ENCODE data around the gene HBEGF. TPM values are rescaled to one million over a fixed set of nuclear protein-coding genes. Genes with fewer than 3 reads are reported as not detected.

HBEGF gene
- total RNA-seq, 1 donor from 2014 or later = 44.3 TPM

DNA sequence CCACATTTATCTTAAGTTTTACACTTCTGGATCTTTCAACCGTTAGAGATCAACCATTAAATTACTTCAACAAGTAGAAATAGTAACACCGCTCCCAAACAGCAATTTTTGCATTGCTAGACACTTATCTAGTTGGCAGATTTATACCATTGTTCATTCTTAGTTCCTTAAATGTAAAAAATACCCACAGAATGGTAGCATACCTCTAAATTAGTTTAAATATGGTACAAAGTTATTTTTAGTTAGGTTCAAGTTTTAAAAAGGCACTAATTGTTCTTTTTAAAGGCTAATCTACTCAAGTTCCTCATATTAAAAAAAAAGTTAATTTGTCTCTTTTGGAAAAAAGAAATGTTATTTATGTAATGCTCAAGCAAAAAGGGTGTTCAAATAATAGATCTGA is 51.6 kb downstream of the HBEGF start:
- H3K27ac ChIP-seq = peak overlapping the region; percentile 8
- H3K4me3 ChIP-seq = no peak overlapping the region
- intact Hi-C loops (cut with DNase I) = no loop called here
- H3K36me3 ChIP-seq = peaks cover 5% of the 10 kb centered on the region
- H3K4me1 ChIP-seq = peaks cover 55% of the 10 kb centered on the region
- DNase-seq (no peak), ATAC-seq (no peak)
- no peaks in the 10 kb centered on the region for H3K27me3 ChIP-seq
- TF ChIP-seq, protein P1, sequence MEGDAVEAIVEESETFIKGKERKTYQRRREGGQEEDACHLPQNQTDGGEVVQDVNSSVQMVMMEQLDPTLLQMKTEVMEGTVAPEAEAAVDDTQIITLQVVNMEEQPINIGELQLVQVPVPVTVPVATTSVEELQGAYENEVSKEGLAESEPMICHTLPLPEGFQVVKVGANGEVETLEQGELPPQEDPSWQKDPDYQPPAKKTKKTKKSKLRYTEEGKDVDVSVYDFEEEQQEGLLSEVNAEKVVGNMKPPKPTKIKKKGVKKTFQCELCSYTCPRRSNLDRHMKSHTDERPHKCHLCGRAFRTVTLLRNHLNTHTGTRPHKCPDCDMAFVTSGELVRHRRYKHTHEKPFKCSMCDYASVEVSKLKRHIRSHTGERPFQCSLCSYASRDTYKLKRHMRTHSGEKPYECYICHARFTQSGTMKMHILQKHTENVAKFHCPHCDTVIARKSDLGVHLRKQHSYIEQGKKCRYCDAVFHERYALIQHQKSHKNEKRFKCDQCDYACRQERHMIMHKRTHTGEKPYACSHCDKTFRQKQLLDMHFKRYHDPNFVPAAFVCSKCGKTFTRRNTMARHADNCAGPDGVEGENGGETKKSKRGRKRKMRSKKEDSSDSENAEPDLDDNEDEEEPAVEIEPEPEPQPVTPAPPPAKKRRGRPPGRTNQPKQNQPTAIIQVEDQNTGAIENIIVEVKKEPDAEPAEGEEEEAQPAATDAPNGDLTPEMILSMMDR (IDR thresholded peaks at IDR 0.05) = no peak
- no peaks in the 10 kb centered on the region for H3K9me3 ChIP-seq

DNA sequence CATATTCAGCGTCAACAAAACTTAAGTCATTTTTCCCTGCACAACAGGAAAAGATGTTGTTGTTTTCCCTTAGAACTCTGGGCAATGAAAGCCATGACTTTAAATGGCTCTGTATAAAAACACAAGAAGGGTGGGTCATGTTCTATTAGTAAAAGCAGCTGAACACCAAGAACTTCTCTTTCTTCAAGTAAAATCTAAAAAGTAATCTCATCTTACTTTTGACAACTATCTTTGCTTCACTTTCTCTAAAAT is 52.6 kb downstream of the HBEGF start:
- Histone ChIP-seq H3K4me1 (peaks cover 48% of the 10 kb centered on the region), H3K36me3 (no peaks in the 10 kb centered on the region), H3K27ac (peak overlapping the region; percentile 21), H3K9me3 (no peaks in the 10 kb centered on the region), H3K4me3 (no peak overlapping the region), H3K27me3 (no peaks in the 10 kb centered on the region)
- ATAC-seq (no peak), DNase-seq (no peak)
- TF ChIP-seq, protein P1 (IDR thresholded peaks at IDR 0.05) = no peak
- intact Hi-C loops (cut with DNase I) = no loop called here

DNA sequence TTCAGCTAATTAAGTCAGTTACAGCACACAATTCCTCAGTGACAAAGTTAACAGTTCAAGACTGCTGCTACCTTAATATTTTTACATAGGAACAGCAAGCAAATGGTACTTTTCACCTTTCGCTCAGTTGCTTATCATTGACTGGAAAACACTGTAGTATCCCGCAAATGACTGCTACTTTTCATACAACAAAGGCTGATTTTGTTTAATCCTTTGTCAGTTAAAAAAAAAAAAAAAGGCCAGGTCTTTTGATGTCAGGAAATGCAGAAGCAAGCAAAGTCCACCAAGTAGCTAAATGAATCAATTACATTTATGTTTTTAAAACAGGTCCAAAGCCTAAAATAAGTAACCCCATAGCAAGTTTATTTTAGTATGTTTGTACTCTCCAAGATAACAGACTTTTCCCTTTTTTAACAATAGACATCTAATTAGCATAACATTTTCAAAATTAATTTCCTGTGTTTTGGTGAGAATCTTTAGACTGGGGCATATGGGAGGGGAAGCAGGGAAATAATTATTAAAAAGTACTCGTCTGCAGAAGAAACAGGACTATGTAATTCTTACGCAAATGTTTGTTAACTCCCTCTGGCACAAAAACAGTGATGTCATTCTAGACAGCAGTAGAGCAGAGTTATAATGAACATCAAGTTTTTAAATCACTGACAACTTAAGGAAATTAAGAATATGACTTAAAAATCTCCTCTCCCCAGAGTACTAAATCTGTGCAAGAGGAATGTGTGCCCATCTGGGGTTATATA is 53.1 kb downstream of the HBEGF start:
- no peak for DNase-seq
- Histone ChIP-seq H3K27me3 (no peaks in the 10 kb centered on the region), H3K9me3 (no peaks in the 10 kb centered on the region), H3K4me1 (peaks cover 45% of the 10 kb centered on the region), H3K36me3 (no peaks in the 10 kb centered on the region), H3K4me3 (no peak overlapping the region), H3K27ac (peak overlapping the region; percentile 21)
- ATAC-seq = no peak
- TF ChIP-seq, protein P1 (IDR thresholded peaks at IDR 0.05) = no peak
- intact Hi-C loops (cut with DNase I) = no loop called here

DNA sequence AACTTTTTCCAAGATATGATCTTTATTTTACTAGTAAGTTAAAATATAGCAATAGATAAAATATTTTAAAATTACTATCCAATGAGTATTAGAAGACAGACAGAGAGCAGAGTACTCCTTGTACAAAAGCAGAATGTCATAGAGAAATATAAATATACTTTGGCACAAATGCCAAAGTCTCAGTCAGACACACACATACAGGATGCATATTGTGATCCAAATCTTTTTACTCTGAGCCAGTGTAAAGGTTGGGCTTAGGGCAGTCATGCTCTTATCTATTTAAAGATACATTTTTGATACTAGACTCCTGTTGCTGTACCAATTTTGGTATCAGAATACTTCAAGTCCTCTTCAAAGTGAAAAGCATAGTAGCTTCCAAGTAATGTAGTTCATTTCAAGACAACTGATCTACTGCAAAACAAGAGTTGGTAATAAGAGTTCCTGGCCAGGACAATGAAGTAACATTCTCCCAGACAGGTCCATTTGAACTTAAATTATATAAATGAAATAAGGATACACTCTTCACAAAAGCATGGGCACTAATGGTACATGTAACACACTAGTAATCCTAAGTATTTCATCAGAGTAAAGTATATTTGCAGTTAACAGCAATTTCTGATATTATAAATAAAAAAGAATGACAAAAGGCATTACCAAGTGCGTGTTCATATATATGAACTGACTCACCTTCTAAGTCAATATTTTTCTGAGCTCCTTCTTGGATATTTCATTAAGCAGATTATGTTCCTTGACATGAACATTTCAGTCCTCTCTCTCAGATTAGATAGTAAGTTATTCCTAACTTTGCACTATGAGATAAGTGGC is 54.0 kb downstream of the HBEGF start:
- intact Hi-C loops (cut with DNase I) = no loop called here
- ATAC-seq = no peak
- DNase-seq = no peak
- TF ChIP-seq, protein P1 (IDR thresholded peaks at IDR 0.05) = no peak
- H3K4me3 ChIP-seq = no peak overlapping the region
- no peaks in the 10 kb centered on the region for H3K36me3 ChIP-seq
- H3K9me3 ChIP-seq = no peaks in the 10 kb centered on the region
- H3K4me1 ChIP-seq = peaks cover 49% of the 10 kb centered on the region
- H3K27ac ChIP-seq = no peak overlapping the region
- H3K27me3 ChIP-seq = no peaks in the 10 kb centered on the region

DNA sequence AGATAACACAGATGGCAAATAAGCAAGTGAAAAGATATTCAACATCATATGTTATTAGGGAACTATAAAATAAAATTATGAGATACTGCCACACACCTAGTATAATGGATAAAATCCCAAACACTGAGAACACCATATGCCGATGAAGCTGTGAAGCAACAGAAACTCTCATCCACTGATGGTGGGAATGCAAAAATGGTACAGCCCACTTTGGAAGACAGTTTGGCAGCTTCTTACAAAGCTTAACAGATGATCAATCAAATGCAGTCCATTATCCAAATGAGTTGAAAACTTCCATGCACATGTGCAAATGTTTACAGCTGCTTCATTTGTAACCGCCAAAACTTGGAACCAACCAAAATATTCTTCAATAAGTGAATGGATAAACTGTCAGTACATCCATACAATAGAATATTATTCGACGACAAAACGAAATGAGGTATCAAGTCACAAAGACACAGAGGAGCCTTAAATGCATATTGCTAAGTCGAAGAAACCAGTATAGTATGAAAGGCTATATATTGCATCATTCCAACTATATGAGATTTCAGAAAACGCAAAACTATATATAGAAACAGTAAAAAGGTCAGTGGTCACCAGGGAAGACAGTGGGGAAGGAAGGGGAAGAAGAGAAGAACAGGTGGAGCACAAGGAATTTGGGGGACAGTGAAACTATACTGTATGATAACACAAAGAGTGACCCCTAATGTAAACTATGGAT is 58.4 kb downstream of the HBEGF start:
- H3K9me3 ChIP-seq = no peaks in the 10 kb centered on the region
- TF ChIP-seq, protein P1 (IDR thresholded peaks at IDR 0.05) = no peak
- H3K27ac ChIP-seq = no peak overlapping the region
- H3K4me3 ChIP-seq = no peak overlapping the region
- H3K36me3 ChIP-seq = no peaks in the 10 kb centered on the region
- ATAC-seq (no peak), DNase-seq (no peak)
- peaks cover 20% of the 10 kb centered on the region for H3K4me1 ChIP-seq
- intact Hi-C loops (cut with DNase I) = no loop called here
- no peaks in the 10 kb centered on the region for H3K27me3 ChIP-seq
